GM21526 (cell line): ENCODE results near the gene ZNF133.
"Not testable (repeated sequence)": the region's sequence is repeated elsewhere in the genome, so short reads cannot be mapped to it uniquely, and the experiment has no call there.

Experiments used
- ATAC-seq: cut with Tn5 transposase; IDR thresholded peaks from one replicate; pipeline ENCODE4 v1.9.1; 2021; ENCODE audit warnings: moderate library complexity; ENCODE audit not compliant: unreplicated experiment, low FRiP score

ZNF133 gene

GRCh38 chr20:18284805-18285533 lies 3.4 kb upstream of the ZNF133 start:
- no peak for ATAC-seq

DNA sequence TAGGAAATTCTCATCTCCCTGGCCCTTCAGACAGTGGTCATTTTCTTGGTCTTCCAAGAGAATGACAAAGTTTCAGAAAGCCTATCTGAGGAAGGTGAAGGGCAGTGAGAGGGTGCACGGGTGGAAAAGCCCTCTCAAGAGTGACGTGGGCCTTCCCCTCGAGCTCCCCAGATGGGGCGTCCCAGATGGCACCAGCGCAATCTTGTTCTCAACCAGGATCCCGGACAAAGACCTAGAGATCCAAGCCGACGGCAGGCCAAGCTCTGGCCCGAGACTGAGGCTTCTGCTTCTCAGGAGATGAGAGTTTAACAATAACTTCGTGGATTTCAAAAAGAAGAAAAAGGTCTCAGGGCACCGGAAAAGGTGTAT lies 797 bp upstream of the ZNF133 start:
- no peak for ATAC-seq

- no peak for ATAC-seq
Measured at GRCh38 chr20:18288749-18289267, 481 bp downstream of the ZNF133 start.

DNA sequence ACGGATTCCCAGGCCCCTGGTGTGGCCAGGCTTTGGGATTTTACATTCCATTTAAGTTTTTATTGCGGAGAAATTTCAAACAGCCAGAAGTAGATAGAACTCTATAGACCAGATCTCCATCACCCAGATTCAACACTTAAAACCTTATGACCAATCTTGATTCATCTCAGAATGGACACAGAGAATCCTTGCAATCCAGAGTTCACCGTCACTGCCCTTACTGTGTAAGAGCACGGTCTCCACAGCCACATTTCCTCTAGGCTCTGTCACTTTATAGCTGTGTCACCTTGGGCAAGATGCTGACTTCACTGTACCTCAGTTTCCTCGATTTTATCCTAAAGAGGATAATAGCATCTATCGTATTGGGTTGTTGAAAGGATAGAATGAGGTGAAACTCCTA lies 979 bp downstream of the ZNF133 start:
- ATAC-seq, result no peak

DNA sequence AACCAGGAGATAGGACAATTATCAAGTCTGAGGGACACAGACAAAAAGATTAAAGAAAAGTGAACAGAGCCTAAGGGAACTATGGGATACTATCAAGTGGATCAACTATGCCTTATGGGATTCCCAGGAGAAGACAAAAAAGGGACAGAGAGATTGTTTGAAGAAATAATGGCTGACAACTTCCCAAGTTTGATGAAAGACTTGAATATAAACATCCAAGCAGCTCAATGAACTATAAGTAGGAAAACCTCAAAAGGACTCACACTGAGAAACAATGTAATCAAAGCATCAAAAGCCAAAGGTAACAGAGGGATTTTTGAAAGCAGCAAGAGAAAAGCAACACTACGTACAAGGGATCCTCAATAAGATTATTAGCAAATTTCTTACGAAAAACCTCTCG lies 11.0 kb downstream of the ZNF133 start:
- no peak for ATAC-seq

- ATAC-seq, result no peak
Measured at GRCh38 chr20:18304618-18305017, 16.3 kb downstream of the ZNF133 start.

DNA sequence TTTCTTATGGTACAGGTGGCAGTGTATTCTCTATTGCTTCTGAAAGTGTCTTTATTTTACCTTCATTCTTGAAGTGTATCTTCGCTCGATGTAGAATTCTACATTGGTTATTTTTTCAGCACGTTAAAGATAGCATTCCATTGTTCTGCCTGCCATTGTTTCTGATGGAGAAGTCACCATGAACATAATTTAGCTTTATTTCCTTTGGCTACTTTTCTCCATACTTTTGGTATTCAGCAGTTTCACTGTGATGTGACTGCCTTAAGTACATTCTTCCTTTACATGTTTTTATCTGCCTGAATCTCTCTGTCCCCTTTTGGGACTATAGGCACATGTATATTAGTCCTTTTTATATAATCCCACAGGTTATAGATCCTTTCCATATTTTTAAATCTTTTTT lies 19.0 kb downstream of the ZNF133 start:
- ATAC-seq, result no peak

GRCh38 chr20:18310051-18310450 lies 21.7 kb downstream of the ZNF133 start:
- no peak for ATAC-seq

- no peak for ATAC-seq
Measured at GRCh38 chr20:18310592-18310991, 22.3 kb downstream of the ZNF133 start.

GRCh38 chr20:18312723-18313122 lies 24.4 kb downstream of the ZNF133 start:
- no peak for ATAC-seq

DNA sequence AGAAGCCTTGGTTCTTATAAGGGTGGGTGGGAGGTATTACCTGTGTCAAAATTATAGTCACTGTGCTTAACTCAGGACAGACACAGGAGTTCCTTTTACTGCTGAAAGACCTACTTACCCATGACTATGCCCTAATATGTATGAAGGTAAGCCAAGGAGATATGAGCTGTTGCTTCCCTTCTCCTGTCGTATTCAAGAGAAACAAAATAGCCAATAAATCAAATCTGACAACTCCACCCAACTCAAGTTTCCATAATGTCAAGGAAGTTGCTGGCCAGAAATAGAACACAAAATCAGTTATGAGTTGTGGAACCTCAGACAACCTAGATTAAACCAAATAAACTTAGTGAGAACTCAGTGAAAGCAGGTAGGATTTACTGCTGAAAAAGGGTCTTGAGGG lies 25.1 kb downstream of the ZNF133 start:
- no peak for ATAC-seq

DNA sequence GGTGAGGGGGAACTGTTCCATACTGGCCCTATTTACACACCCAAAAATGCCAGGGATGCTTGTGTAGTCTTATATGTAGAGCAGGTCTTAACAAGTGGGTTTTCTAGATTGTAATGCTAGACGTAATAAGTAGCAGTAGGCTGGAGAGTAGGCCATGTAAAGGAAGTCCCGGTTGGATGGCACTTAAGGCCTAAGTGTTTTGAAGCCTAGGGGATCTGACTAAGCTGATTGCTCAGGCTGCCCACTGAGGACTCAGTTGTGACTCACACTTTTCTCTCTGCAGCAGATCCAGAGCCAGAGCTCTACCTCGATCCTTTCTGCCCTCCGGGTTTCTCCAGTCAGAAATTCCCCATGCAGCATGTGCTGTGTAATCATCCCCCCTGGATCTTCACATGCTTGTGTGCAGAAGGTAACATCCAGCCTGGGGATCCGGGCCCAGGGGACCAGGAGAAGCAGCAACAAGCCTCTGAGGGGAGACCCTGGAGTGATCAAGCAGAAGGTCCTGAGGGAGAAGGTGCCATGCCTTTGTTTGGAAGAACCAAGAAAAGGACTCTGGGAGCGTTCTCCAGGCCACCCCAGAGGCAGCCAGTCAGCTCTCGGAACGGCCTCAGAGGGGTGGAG lies 26.6 kb downstream of the ZNF133 start:
- ATAC-seq, result no peak

- no peak for ATAC-seq
Measured at GRCh38 chr20:18316166-18316565, 27.8 kb downstream of the ZNF133 start.

- no peak for ATAC-seq
Measured at GRCh38 chr20:18321316-18321715, 33.0 kb downstream of the ZNF133 start.

- no peak for ATAC-seq
Measured at GRCh38 chr20:18321976-18322950, 33.9 kb downstream of the ZNF133 start.

DNA sequence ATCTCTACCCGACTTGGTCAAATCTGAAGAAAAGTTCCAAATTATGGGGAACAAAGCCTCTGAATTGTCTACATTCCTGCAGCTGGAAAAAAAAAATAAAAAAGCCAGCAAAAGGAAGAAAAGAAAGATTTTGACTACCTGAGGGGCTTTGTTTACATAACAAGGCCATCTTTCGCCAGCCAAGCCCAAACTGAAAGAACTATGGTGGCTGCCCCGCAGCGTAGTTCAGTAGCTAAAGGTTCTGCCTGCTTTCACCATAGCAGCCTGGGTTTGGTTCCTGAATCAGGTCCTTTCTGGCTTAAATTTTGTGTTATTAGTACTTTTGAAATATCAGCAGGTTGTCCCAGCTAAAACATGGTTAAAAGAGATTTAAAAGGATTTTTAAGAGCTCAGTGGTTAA lies 35.4 kb downstream of the ZNF133 start:
- no peak for ATAC-seq

DNA sequence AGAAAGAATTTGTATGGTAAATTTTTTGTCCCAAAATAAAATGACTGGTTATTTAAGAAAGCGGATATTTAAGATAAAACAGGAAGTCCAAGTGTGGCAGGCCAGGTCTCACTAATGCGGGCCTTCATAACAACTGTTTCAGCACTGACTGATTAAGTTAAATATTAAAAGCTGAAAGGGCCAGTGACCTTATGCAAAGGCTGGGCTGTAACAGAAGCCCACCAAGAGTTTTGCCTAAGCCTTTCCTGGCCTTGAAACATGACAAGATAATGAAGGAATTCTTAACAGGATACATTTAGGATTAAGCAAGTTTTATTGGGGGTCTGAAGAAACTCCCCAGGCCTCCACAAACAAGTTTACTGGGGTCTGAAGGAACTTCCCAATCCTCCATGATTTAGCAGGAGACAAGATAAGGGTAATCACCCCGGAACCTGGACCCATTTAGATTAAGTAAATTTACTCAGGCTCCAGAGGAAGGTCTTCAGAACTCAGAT lies 36.3 kb downstream of the ZNF133 start:
- ATAC-seq, result no peak

DNA sequence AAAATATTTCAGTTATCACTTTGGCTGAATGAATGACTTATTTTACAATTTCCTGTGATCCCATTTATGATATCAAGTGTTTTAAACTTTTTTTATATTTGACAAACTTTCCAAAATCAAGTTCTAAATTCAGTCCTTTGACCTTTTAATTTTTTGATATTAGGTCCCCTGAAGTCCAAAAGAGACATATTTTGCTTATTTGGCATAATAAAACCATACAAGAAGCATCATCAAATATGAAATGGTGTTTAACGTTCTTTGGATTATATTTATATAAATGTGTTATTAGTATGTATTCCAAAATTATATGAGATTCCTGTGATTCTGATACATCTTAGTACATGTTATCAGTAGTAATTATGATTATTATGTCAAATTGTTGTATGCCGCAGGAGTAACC lies 38.7 kb downstream of the ZNF133 start:
- ATAC-seq, result no peak

- ATAC-seq, result no peak
Measured at GRCh38 chr20:18331694-18332093, 43.4 kb downstream of the ZNF133 start.

- not testable (repeated sequence) for ATAC-seq
Measured at GRCh38 chr20:18349749-18350148, 61.4 kb downstream of the ZNF133 start.

DNA sequence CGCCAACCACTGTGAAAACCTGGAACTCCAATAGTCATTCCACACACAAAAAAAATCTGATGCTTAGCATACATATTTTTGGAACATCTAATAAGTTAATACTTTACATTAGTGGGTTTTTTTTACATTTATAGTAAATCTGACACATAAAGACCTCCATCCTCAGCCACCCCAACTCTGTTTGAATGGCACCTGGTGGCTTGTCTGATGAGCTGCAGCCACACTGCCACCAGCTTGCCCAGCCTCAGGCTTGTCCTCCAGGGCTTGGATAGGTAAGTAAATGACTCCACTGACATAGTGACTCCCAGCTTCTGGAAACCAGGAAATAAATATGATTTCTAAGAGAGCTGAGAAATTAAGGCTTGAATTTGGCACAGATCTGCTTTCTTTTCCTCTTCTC lies 71.5 kb downstream of the ZNF133 start:
- no peak for ATAC-seq
